GM18520 (cell line): ENCODE measurements around the gene PDCD2L.
"Not testable (repeated sequence)": the region's sequence is repeated elsewhere in the genome, so short reads cannot be mapped to it uniquely, and the experiment has no call there.

Experiments
- ATAC-seq: cut with Tn5 transposase; IDR thresholded peaks from one replicate; pipeline ENCODE4 v1.9.1; 2021; ENCODE audit not compliant: unreplicated experiment

PDCD2L gene, protein sequence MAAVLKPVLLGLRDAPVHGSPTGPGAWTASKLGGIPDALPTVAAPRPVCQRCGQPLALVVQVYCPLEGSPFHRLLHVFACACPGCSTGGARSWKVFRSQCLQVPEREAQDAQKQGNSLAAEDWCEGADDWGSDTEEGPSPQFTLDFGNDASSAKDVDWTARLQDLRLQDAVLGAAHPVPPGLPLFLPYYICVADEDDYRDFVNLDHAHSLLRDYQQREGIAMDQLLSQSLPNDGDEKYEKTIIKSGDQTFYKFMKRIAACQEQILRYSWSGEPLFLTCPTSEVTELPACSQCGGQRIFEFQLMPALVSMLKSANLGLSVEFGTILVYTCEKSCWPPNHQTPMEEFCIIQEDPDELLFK

DNA sequence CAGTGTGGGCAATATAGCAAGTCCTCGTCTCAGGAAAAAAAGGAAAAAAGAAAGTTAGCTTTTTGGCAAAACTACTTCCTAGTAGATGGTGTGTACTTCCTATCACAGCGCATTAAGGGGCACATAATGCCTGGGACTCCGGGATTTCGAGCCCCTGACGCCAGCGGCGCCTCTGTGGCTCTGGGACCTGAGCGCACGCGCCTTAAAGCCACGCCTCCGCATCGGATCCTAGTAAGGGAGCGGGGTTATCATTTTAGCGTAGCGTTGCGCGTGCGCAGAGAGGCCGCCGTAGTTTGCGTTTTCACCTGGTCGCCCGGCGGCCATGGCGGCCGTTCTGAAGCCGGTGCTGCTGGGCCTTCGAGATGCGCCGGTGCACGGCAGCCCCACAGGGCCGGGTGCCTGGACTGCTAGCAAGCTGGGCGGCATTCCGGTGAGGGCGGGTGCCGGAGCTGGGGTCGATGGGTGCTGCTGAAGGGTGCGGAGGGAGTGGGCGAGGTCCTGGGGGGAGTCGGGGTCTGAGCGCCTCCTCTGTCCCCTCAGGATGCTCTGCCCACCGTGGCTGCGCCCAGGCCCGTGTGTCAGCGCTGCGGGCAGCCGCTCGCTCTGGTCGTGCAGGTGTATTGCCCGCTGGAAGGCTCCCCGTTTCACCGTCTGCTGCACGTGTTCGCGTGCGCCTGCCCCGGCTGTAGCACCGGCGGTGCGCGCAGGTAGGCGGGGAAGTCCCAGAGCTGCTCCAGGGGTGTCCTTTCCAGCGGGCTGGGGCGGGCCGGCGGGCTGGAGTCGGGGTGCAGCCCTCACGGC lies at the start of gene PDCD2L:
PDCD2L (plus strand) TSS at position 291 of the 801 bp plus-strand sequence; CDS start at position 323, 32 bp downstream.
- peak; percentile 65 for ATAC-seq

DNA sequence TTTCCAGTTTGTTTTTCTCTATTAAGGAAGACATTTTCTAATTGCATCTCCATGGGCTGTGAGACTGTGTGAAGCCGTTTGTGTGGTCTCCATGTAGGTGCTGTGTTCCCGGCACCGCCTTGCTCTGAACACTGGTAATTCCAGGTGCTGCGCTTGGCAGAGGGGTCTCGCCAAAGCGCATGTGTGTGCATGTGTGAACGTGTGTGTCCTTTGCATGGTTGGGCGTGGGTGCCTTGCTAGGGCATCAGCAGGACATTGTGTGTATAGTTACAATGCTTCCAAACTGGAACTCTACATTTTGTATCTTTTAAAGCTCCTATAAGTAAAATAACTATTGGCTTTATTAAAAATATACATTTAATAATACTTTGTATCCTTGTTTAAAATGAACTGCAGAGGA lies 49.0 kb upstream of the PDCD2L start:
- ATAC-seq = no peak

DNA sequence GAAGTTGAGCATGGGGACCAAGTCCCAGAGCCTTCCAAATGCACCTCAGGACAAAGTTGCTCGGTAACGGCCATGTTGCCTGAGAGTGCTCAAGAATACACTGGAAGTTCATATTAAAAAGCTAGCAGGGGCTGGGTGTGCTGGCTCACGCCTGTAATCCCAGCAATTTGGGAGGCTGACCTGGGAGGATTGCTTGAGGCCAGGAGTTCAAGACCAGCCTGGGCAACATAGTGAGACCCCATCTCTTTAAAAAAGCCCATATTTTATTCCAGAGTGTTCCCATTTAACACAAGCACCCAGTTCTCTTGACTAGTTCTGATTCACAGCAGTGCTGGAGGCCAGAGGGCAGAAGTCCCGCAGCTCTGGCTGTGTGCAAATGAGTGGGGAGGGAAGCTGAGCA lies 47.3 kb upstream of the PDCD2L start:
- ATAC-seq = no peak

DNA sequence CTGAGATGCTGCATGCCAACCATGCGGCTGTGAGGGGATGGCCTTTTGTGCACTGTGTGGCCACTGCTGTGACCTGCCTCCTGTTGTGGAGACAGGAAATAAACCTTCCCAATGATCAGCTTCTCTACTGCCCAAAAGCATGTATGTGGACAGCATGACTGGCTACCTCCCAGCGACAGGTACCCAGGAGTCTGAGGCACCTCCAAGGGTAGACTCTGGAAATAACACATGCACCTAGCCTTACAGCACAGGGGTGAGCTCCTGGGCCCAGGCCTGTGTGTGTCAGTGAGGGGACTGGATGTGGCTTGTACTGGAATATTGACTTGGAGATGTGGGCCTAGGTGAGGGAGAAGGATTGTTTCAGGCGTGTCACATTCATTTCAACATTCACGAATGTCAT lies 46.8 kb upstream of the PDCD2L start:
- no peak for ATAC-seq

DNA sequence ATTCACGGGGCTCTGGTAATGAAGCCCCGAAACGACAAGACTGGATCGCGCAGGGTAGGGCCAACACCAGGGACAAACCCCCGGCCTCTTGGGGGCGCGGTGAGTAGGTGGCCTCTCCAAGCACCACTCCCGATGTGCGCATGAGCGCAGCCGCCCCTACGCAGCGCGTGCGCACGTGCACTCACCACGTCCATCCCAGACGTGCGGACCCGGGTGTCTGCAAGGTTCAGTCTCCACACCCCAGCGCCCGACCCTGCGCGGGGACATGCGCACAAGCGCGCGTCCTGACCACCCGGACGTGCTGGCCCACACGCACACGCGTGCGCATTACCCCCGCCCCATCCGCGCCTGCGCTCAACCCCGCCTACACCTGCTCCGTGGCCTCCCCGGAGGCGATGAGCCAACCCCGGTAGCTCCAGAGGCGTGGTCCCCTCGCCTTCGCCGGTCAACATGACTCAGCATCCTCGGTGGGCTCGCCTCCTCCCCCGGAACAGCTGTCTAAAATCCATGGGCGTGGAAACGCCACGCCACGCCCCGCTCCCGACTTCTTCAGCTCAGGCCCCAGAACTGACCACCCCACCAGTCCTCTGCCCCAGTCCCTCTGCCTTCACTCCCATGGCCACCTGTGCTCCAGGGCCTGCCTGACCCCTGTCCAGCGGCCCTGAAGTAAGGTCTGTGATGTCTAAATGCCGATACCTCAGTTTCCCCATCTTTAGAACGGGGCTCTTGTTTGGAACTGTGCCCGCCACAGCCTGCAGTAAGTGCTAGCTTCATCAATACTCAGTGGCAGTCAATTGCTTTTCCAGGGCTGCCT lies 44.9 kb upstream of the PDCD2L start:
- ATAC-seq = peak; percentile 92

DNA sequence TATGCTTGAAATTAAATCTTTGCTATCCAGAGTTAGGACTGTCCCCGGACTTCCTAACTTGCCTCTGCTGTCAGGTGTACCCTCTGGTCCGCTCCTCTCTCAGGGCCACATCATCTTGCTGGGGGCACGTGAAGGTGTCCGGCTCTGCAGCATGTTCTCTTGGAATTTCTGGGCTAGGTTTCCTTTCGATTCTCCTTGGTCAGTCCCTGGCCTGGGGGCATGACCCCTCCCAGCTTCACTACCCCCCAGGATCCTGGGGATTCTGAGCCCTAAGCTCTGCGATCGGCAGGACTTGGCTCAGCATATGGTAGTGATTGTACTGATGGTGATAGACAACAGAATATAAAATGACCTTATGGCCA lies 44.3 kb upstream of the PDCD2L start:
- no peak for ATAC-seq

DNA sequence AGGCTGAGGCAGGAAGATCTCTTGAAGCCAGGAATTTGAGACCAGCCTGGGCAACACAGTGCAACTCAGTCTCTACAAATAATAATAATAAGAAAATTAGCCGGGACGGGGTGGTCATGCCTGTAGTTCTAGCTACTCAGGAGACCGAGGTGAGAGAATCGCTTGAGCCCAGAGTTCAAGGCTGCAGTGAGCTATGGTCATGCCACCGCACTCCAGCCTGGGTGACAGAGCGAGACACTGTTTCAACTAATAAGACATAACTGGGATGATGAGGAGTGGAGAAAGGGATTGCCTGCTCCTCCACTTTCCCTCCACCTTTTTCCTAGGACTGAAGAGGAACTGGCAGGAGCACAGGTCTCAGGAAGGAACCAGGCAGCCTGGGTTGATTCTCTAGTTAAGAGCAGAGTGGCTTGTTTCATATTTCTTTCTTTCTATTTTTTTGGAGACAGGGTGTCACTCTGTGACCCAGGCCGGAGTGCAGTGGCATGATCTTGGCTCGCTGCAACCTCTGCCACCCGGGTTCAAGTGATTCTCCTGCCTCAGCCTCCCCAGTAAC lies 43.8 kb upstream of the PDCD2L start:
- ATAC-seq = no peak

DNA sequence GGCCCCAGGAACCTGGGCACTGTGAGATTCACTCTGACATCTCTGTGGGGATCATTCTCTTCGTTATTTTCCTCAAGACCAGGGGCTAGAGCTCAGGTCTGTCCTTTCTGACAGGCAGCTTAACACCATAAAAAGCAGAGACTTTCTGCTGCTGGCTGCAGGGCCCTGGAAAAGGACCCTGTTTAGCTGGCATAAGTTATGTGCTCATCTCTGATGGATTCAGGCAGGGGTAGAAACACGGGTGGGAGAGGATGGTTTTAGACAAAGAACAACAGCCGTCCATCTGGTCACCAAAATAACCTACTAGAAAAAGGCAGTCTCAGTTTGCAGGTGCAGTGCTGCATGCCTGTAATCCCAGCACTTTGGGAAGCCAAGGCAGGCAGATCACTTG lies 41.5 kb upstream of the PDCD2L start:
- no peak for ATAC-seq

DNA sequence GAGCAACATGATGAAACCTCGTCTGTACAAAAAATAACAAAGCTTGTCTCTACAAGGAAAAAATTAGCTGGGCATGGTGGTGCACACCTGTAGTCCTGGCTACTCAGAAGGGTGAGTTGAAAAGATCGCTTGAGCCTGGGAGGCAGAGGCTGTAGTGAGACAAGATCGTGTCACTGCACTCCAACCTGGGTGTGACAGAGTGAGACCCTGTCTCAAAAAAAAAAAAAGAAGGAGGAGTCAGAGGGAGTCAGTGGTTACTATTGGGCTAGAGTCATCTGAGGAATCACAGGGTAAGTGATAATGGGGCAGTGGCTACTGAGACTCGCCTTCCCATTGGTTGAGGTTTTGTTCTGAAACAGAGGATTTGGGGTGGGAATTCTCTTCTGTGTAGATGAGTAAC lies 41.1 kb upstream of the PDCD2L start:
- no peak for ATAC-seq

DNA sequence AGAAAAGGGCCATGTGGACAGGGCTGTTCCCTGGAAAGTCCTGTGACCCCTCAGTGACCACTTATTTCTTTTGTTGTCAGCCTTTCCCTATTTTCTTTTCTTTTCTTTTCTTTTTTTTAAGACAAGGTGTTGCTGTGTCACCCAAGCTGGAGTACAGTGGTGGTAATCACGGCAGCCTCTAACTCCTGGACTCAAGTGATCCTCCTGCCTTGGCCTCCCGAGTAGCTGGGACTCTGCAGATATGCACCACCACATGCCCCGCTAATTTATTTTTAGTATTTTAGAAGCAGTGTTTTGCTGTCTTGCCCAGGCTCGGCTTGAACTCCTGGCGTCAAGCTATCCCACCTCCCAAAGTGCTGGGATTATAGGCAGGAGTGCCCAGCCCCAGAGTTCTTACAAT lies 40.3 kb upstream of the PDCD2L start:
- ATAC-seq = no peak

DNA sequence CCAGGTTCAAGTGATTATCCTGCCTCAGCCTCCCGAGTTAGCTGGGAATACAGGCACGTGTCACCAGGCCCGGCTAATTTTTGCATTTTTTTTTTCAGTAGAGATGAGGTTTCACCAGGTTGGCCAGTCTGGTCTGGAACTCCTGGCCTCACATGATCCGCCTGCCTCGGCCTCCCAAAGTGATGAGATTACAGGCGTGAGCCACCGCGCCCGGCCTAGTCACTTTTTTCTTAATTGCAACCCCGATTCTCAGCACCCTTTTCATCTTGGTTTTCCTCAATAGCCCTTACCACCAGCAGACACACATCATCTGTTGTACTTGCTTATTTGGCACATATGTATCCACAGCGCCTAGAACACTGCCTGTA lies 39.8 kb upstream of the PDCD2L start:
- ATAC-seq = no peak

DNA sequence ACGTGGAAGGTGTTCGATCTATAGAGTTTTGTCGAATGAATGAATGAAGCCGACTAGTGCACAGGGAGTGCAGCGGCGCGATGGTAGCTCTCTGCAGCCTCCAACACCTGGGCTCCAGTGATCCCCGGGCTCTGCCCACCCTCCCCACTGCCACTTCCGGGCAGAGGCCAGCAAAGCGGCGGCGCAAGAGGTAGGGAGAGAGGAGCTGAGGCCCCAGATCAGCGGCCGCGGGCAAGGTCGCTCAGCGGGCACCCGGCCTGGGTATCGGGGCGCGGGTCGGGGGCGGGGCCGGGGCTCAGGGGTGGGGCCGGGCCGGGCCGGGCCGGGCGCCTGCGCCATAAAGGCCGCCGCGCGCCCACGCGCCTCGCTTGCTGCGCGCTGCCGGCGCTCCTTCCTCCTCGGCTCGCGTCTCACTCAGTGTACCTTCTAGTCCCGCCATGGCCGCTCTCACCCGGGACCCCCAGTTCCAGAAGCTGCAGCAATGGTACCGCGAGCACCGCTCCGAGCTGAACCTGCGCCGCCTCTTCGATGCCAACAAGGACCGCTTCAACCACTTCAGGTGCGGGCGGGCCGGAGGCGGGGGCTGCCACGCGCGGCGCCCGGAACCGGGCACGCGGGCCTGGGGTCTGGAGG lies 39.3 kb upstream of the PDCD2L start, which contains the start of gene GPI:
GPI (plus strand) TSS at position 367 of the 633 bp plus-strand sequence; CDS start at position 438, 71 bp downstream.
- peak; percentile 55 for ATAC-seq

DNA sequence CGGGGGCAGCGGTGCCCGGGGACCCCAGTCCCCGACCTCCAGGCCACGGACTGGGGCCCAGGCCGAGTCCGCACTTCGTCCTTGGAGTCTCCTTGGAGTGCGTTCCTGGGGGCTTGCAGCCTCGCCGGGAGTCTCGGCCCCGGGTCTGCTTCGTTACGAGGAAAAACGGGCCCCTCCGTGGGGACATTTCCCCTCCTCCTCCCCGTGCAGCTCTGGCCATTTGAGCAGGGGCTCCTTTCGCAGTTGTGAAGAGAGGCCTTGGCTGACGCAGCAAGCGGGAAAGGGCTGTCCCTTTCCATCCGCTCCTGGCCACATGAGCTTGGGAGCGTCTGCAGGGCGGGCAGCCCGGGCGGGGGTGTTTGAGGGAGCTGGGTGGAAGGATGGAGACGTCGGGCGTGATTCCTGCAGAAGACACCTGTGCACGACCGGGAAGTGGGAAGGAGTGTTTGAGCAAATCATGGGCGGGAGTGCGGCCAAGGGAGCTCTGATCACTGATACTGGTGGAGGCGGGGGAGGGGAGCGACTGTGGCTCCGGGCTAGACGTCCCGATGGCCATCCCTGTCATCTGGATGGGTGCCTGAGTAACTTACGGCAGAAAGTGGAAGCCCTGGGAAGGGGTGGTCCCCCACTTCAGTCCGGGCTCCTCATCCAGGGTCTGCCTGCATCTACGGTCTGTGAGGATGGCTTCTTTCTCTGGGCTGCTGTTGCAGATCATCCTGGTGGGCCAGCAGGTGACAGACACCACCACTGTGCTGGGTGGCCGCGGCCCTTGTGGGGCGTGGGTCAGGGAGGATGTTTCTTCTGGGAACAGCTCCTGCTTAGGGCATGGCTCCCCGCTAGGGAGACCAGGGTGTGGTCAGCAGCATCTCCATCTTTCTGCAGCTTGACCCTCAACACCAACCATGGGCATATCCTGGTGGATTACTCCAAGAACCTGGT lies 38.5 kb upstream of the PDCD2L start:
- ATAC-seq = no peak

DNA sequence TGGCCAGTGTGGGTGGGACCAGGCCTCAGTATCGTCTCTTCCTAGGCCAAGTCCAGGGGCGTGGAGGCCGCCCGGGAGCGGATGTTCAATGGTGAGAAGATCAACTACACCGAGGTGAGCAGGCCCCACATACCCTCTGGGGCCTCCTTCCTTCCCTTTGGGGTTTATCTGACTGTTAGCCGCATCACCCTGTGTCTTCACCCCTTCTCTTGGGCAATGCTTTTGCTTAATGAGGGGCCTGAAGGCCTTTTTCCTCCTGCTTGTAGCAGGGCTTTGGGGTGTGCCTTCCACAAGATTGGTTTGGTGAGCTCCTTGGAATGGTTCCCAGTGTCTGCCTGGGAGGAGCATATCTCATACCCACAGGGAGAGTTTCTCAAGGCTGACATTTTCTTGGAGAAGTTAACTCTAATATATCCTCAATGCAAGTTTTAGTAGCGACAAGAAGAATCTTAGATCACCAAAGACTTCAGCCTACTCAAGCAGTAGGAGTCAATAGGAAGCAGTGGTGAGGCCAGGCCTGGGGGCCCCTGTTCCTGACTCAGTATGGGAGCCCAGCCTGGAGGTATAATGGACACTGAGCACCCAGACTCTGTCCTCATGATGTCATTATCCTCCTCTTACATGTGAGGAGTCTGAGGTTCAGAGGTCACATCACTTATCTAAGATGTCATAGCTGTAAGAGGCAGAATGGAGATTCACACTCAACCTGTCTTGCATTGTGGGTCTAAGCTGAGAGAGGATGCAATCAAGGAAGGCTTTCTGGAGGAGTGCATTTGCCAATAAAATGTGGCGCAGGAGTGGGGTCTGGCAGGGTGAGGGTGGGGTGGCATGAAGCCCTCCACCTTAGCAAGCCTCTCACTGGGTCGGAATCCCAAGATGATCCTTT lies 37.2 kb upstream of the PDCD2L start:
- no peak for ATAC-seq

DNA sequence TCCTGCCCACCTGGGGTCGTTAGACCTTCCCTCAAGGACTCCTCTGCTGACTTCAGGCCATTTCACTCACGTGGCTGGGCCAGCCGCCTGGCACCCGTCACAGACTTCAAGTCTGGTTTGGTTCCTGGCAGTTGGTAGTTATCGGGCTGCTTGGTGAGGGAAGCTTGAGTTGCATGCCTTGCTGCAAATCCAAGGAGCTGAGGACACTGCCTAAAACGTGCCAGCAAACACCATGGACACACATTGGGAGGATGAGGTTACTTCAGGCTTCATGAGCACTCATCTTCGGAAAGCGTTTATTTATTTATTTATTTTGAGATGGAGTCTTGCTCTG lies 36.6 kb upstream of the PDCD2L start:
- no peak for ATAC-seq

DNA sequence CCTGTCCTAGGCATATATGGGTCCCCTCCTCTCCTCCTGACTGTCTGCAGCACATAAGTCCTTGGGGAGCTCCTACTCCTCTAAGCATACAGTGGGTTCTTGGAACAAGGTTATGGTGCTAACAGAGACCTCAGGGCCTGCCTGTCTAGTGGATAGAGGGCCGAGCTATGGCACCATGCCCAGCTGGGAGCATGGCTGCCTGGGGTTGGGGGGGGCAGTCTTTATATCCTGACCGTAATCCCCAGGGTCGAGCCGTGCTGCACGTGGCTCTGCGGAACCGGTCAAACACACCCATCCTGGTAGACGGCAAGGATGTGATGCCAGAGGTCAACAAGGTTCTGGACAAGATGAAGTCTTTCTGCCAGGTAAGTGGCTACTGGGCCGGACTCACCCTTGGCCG lies 35.9 kb upstream of the PDCD2L start:
- no peak for ATAC-seq

DNA sequence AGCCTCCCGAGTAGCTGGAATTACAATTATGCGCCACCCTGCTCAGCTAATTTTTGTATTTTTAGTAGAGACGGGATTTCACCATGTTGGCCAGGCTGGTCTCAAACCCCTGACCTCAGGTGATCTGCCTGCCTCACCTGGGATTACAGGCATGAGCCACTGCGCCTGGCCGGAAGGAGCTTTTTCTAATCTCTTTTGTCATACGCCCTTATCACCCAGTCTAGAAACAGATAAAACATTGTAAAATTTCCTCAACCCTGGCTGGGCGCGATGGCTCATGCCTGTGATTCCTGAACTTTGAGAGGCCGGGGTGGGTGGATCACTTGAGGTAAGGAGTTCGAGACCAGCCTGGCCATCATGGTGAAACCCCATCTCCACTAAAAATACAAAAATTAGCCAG lies 35.0 kb upstream of the PDCD2L start:
- not testable (repeated sequence) for ATAC-seq

DNA sequence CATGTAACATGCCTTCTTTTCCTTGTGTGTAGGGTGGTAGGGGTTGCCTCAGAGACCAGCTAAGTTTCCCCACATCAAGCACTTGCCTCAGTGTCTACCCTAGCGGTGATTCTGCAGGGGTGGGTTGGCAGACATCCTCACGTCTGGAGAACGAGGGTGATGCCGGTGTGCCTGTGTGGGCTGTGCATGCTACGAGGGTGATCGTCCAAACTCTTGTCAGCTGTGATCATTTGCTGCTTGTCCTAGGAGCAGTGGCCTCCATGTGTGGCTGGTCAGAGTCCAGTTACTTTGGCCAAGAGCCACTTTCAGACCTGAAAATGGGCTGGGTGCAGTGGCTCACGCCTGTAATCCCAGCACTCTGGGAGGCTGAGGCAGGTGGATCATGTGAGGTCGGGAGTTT lies 34.1 kb upstream of the PDCD2L start:
- ATAC-seq = no peak

DNA sequence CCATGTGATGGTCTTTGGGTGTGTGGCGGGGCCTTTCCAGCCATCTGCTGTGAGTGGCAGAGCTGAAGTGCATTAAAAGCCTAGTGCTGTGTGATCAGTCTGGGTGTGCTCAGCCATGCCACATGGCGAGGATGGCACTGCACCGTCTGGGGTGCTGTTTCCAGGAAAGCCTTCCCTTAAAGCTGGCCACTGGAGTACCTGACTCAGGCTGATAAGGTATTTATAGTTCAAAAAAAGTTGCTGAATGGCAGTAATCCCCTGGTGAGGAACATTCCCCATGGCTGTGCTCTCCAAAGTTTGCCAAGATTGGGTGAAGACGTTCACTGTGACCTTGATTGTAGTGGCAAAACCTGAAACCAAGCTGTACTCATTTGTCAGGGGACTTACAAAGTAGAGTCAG lies 33.2 kb upstream of the PDCD2L start:
- no peak for ATAC-seq
